HG02884 (cell line): ENCODE data around the gene LAMB4.

Experiments used
- ATAC-seq: cut with Tn5 transposase; IDR thresholded peaks from one replicate; pipeline ENCODE4 v1.9.1; 2021; ENCODE audit warnings: mild to moderate bottlenecking, moderate library complexity; ENCODE audit not compliant: unreplicated experiment

LAMB4 gene

DNA sequence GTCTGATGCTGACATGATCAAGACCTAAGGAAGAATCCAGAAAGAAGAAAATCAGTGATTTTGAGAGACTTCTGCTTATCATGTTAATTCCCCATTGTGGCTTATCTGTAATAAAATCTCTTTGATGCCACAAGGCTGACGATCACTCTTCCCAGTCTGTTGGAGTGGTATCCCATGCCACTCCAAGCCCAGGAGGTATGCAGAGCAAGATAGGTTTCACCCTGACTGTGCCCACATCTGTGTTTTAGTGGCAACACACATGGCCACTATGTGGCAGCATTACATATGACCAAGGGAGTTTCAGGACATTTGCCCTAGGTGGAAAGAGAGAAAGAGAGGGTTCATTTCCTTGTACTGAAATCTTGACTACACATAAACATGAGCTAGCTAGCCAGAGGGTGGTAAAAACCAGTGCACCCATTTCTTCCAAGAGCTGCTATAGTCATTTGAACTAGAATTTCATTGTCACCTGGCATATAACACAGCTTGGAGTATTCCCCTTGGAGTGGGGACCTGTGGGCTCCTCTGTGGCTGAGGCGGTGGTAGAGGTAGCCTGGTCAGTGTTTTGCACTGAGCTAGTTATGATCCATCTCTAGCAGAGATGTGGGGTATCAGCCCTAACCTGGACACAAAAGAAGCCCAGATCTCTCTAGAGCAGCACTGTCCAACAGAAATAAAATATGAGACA, 20.8 kb downstream of the LAMB4 start:
- ATAC-seq = peak; percentile 59

- ATAC-seq = no peak
Observed at GRCh38 chr7:108108131-108108530, 22.0 kb downstream of the LAMB4 start.

GRCh38 chr7:108104324-108104723, 25.8 kb downstream of the LAMB4 start:
- ATAC-seq = no peak

DNA sequence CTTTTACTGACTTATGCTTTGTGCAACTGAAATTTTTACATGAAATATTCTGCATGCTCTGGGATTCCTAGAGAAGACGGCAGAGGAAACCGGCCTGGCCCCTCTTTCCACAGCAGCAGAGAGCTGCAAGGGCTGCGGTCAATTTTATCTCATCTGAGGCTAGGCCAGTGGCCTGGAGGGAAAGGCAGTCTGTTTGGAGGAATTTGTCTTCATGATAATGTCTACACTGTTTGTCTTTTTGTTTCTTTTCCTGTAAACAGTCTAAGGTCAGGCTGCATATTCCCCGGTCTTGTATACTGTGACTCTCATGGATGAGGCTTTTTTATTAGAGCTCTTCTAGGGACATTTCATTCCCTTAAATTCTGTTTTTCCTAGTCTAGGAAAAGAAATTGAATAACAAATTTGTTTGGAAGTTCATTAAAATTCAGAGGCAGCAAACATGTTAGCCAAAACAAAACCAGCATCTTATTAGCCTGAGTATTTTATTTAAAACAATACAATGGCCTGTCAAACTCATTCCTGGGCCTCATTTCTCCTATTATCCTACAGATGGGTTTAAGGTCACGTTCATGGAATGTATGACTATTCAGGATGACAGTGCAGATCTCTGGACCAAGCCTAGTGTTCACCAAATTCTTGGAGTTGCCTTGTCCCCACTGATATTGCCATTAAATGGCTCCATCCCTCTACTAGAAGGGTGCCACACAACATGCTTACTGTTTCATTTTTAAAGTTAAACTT, 26.4 kb downstream of the LAMB4 start:
- no peak for ATAC-seq

- no peak for ATAC-seq
Observed at GRCh38 chr7:108102671-108103312, 27.4 kb downstream of the LAMB4 start.

- ATAC-seq = no peak
Observed at GRCh38 chr7:108101759-108102158, 28.4 kb downstream of the LAMB4 start.

DNA sequence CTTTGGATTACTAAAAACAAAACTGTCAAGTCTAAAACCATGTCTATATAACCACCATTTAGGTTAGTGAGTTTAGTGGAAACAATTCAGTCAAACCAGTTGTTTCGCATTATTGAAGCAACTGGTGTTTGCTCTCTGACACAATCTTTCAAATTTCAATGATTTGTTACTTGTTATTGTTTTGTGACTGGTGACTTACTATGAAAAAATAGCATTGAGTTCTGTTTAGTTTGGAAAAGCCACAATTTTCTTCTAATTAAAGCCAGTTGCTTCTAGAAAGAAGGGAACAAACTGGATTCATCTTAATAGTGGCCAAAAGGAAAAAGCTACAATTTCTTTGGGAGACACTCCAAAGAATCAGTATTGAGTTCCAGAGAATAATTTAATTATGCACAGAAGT, 30.4 kb downstream of the LAMB4 start:
- ATAC-seq = no peak

- no peak for ATAC-seq
Observed at GRCh38 chr7:108097703-108098102, 32.5 kb downstream of the LAMB4 start.

- no peak for ATAC-seq
Observed at GRCh38 chr7:108096996-108097395, 33.2 kb downstream of the LAMB4 start.

DNA sequence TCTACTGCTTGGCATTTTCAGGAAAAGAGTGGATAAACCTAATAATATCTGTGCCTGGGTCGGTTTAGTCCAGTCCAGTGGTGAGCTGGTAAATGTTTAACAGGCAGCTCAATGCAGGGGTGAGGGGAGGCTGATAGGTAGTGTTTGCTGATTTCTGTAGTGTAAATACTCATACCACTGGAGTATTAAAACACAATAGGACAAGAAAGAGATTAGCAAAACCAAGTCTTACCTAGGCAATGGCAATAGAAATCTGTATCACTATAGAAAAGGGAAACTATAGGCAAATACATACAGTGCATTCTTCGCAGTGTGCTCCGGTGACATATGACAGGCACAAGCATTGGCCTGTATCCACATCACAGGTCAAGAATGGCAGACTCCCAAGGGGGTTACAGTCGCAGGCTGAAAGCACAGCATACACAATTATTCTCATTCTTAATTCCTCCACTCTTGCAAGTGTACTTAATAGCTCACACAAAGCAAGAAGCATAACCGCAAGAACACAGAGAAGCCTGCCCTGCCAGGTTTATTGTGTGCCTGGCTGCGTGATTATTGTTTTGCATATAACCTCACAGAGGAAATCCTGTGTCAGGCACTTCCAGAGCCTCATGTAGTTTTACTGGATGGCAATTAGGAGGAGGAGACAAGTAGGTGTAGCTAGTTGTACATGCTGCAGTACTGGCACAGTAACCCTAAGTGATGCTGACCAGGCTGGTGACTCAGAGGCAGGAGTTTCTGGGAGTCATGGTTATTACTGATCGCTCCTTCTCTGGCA, 35.0 kb downstream of the LAMB4 start:
- ATAC-seq = no peak

GRCh38 chr7:108094346-108094745, 35.8 kb downstream of the LAMB4 start:
- no peak for ATAC-seq

- ATAC-seq = no peak
Observed at GRCh38 chr7:108093851-108094331, 36.3 kb downstream of the LAMB4 start.

- ATAC-seq = no peak
Observed at GRCh38 chr7:108093341-108093740, 36.8 kb downstream of the LAMB4 start.

DNA sequence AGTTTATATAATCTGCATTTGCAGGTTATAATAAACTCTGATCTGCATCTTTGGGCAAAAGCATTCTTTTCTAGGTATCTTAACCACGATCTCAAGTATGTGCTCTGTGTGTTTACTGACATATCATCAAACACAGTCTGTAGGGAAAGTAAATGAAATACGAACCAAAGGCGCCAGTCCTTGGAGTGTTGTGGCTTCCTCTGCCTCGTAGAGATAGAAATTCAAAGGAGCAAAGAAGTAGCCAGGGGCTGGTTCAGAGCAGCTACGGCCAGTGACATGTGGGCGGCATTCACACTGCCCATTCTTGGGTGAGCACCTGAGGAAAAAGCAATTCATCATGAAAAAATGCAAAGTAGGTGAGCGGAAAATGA, 38.7 kb downstream of the LAMB4 start:
- no peak for ATAC-seq

GRCh38 chr7:108090791-108091460, 39.2 kb downstream of the LAMB4 start:
- ATAC-seq = no peak

DNA sequence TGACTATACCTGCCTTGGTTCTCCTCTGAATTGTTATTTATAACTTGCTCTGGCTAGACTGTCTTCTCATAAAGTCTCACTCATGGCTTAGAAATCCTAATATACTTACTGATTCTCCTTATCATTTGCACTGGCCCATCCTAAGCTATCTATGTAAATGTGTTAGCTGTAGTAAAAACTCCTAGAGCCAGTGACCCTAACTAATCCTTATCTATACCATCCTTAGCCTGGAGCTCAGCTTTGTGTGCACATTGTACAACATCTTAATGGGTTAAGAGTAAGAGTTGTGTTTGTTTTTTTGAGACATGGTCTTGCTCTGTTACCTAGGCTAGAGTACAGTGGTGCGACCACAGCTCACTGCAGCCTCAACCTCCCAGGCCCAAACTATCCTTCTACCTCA, 40.8 kb downstream of the LAMB4 start:
- ATAC-seq = no peak

- no peak for ATAC-seq
Observed at GRCh38 chr7:108088729-108089128, 41.4 kb downstream of the LAMB4 start.

- ATAC-seq = no peak
Observed at GRCh38 chr7:108087778-108088177, 42.4 kb downstream of the LAMB4 start.

DNA sequence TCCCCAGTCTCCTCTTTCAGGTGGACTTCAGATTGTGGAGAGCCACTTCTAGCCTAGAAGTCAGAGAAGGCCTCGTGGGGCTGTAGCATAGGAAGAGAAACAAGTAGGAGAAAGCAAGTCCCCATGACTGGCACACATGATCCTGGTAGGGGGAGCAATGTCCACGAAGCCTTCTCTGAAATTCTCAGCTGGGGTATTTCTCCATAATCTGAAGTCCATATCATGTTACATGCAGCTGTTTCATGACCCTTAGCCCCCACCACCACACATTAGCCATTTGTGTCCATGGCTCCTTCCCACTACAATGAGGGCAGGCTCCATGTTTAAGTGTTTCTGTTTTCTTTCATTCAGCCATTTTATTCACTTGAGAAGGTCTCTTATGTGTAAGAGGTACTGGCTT, 43.2 kb downstream of the LAMB4 start:
- no peak for ATAC-seq

DNA sequence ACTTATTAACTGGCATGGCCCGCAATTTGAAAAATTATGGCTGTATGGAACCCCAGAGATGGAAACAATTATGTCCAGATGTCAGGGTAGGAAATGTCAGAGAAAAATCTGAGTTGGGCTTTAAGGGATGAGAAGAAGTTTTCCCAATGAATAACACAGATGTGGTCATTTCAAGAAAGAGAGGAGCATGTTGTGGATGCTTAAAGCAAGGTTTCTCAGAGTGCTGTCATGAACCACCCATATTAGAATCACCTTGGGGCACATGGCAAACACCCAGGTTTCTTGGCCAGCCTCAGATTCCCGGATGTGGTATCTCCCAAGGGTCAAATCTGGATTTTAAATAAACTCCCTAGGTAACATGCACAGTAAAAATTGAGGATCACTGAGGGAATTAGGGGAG, 43.6 kb downstream of the LAMB4 start:
- no peak for ATAC-seq

DNA sequence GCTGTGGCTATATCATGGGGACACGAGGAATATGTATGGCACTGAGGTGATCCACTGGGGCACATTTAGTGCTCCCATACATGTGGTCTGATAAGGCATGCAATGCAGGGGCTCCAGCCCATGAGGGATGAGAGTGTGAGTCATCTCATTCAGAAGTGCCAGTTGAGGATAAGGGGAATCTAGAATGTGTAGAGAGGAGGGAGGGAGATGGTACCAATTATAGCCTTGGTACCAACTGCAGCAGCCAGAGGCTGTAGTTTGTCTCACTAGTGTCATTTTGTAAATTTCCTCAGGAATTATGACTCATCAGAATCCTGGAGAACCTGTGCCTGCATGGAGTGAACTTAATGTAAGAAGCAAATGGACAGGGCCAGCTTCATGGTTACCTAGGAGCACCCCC, 46.2 kb downstream of the LAMB4 start:
- no peak for ATAC-seq
